GM23338 (cell line): ENCODE measurements around the gene TPM1. TPM values are rescaled to one million over a fixed set of nuclear protein-coding genes. Genes with fewer than 3 reads are reported as not detected.

Source experiments
- ATAC-seq: fragments of 200-7000 bp; cut with Tn5 transposase; 3 replicates; pipeline ENCODE4 v1.9.1; 2020
- DNase-seq: peaks from one replicate; pipeline ENCODE4 v3.0.0-alpha.2; 2015; ENCODE audit warnings: low spot score
- H2AFZ ChIP-seq: fragments of 200-600 bp; sonication (generic); 2 replicates; pipeline ENCODE4 v1.8.0; 2016; ENCODE audit warnings: antibody characterized with exemption, mild to moderate bottlenecking, moderate library complexity
- H3F3A ChIP-seq: fragments of 200-600 bp; sonication (generic); replicated peaks from 2 replicates; pipeline ENCODE4 v1.8.0; 2017; ENCODE audit warnings: antibody characterized with exemption, mixed run types, low read depth
- H3K27ac ChIP-seq: fragments of 200-600 bp; sonication (generic); 2 replicates; pipeline ENCODE4 v1.6.1; 2016; ENCODE audit warnings: low read depth
- H3K27me3 ChIP-seq: fragments of 200-600 bp; sonication (generic); 2 replicates; pipeline ENCODE4 v1.8.0; 2016; ENCODE audit warnings: mild to moderate bottlenecking, mixed run types, moderate library complexity; ENCODE audit not compliant: insufficient read depth
- H3K36me3 ChIP-seq: fragments of 200-600 bp; sonication (generic); 2 replicates; pipeline ENCODE4 v1.8.0; 2016; ENCODE audit warnings: mild to moderate bottlenecking; ENCODE audit not compliant: insufficient read depth
- H3K4me1 ChIP-seq: fragments of 200-600 bp; sonication (generic); 2 replicates; pipeline ENCODE4 v1.8.0; 2016; ENCODE audit warnings: mild to moderate bottlenecking, moderate library complexity; ENCODE audit not compliant: insufficient read depth
- H3K4me2 ChIP-seq: fragments of 200-600 bp; sonication (generic); 2 replicates; pipeline ENCODE4 v1.7.1; 2017; ENCODE audit warnings: mixed run types
- H3K4me3 ChIP-seq: fragments of 200-600 bp; sonication (generic); 2 replicates; pipeline ENCODE4 v1.6.1; 2016; ENCODE audit warnings: mixed run types
- H3K79me2 ChIP-seq: fragments of 200-600 bp; sonication (generic); replicated peaks from 2 replicates; pipeline ENCODE4 v1.8.0; 2017; ENCODE audit warnings: mild to moderate bottlenecking; ENCODE audit not compliant: insufficient read depth
- H3K9me2 ChIP-seq: fragments of 200-600 bp; sonication (generic); 2 replicates; pipeline ENCODE4 v1.8.0; 2017; ENCODE audit not compliant: insufficient read depth
- H4K20me1 ChIP-seq: fragments of 200-600 bp; sonication (generic); replicated peaks from 2 replicates; pipeline ENCODE4 v1.8.0; 2017; ENCODE audit warnings: mild to moderate bottlenecking; ENCODE audit not compliant: insufficient read depth
- H3K27ac Mint-ChIP-seq: 2 replicates; pipeline ENCODE4 v1.8.0; 2020; ENCODE audit warnings: inconsistent platforms, mild to moderate bottlenecking, moderate library complexity, mixed read lengths
- H3K27me3 Mint-ChIP-seq: 3 replicates; pipeline ENCODE4 v1.8.0; 2022; ENCODE audit warnings: low read depth, mild to moderate bottlenecking, moderate library complexity, mixed read lengths, inconsistent platforms; ENCODE audit not compliant: insufficient read depth, poor library complexity
- H3K36me3 Mint-ChIP-seq: 3 replicates; pipeline ENCODE4 v1.8.0; 2021; ENCODE audit warnings: low read depth, mild to moderate bottlenecking, inconsistent platforms, moderate library complexity, mixed read lengths
- H3K4me1 Mint-ChIP-seq: 3 replicates; pipeline ENCODE4 v1.8.0; 2020; ENCODE audit warnings: mild to moderate bottlenecking, inconsistent platforms, mixed read lengths
- H3K4me3 Mint-ChIP-seq: 3 replicates; pipeline ENCODE4 v1.8.0; 2021; ENCODE audit warnings: moderate library complexity, mild to moderate bottlenecking, inconsistent platforms, mixed read lengths
- H3K9me3 Mint-ChIP-seq: 3 replicates; pipeline ENCODE4 v1.8.0; 2020; ENCODE audit warnings: moderate library complexity, mild to moderate bottlenecking, inconsistent platforms, mixed read lengths
- CREB1 ChIP-seq: fragments of 250-450 bp; sonication (Bioruptor Pico); IDR thresholded peaks from 2 replicates; pipeline ENCODE4 v1.5.0; 2020; ENCODE audit warnings: low read depth, mild to moderate bottlenecking, moderate library complexity
- EZH2 ChIP-seq: fragments of 200-600 bp; sonication (generic); IDR thresholded peaks from one replicate; pipeline ENCODE4 v1.8.0; 2017; ENCODE audit warnings: antibody characterized with exemption, mild to moderate bottlenecking, low read depth; ENCODE audit not compliant: unreplicated experiment
- EZH2phosphoT487 ChIP-seq: fragments of 200-600 bp; sonication (generic); IDR thresholded peaks from one replicate; pipeline ENCODE4 v1.8.1; 2018; ENCODE audit warnings: antibody characterized with exemption; ENCODE audit not compliant: unreplicated experiment
- JUNB ChIP-seq: IDR thresholded peaks from one replicate; pipeline ENCODE4 v1.6.1; 2016; ENCODE audit warnings: antibody characterized with exemption; ENCODE audit not compliant: unreplicated experiment
- NANOG ChIP-seq: IDR thresholded peaks from 2 replicates; pipeline ENCODE4 v1.6.1; 2016; ENCODE audit warnings: antibody characterized with exemption, borderline replicate concordance
- POLR2AphosphoS5 ChIP-seq: IDR thresholded peaks from 2 replicates; pipeline ENCODE4 v1.6.1; 2016; ENCODE audit warnings: antibody characterized with exemption, low read depth
- STAT1 ChIP-seq: IDR thresholded peaks from one replicate; pipeline ENCODE4 v1.6.1; 2016; ENCODE audit warnings: antibody characterized with exemption; ENCODE audit not compliant: unreplicated experiment
- ZNF114 ChIP-seq: fragments of 250-450 bp; sonication (Bioruptor Pico); IDR thresholded peaks from 2 replicates; pipeline ENCODE4 v1.5.0; 2020; ENCODE audit warnings: mild to moderate bottlenecking, moderate library complexity
- ZNF331 ChIP-seq: fragments of 250-450 bp; sonication (Bioruptor Pico); IDR thresholded peaks from 2 replicates; pipeline ENCODE4 v1.5.0; 2020; ENCODE audit warnings: low read depth, mild to moderate bottlenecking, moderate library complexity
- polyA plus RNA-seq: library from polyadenylated mRNA; unstranded; fragments of >200 nt; fragmentation: Nextera tagmentation; extraction: Ambion mirVana; gene quantifications from 2 replicates; pipeline ENCODE4 v1.2.1, GENCODE V29; 2016
- total RNA-seq: library from RNA; depleted of rRNA; stranded (reverse); fragments of >200 nt; shearing (Covaris generic); gene quantifications from 2 replicates; pipeline ENCODE4 v1.2.3, GENCODE V29; 2014
- TF ChIP-seq, protein P1 (sequence below): IDR thresholded peaks from 2 replicates; pipeline ENCODE4 v1.6.1; 2016; ENCODE audit warnings: antibody characterized with exemption
- TF ChIP-seq, protein P2 (sequence below): IDR thresholded peaks from one replicate; pipeline ENCODE4 v1.6.1; 2018; ENCODE audit warnings: antibody characterized with exemption; ENCODE audit not compliant: unreplicated experiment
- TF ChIP-seq, protein P3 (sequence below), 2 experiments: fragments of 200-600 bp in 1 of 2; sonication (generic) in 1 of 2; conservative IDR thresholded peaks; 2 replicates each; pipeline versions ENCODE4 v1.5.1 to v1.6.1; 2016 to 2017; ENCODE audit warnings: antibody characterized with exemption in 2 of 2, low read depth in 2 of 2, mild to moderate bottlenecking in 2 of 2, moderate library complexity in 1 of 2
- TF ChIP-seq, protein P4 (sequence below): fragments of 250-450 bp; sonication (Bioruptor Pico); IDR thresholded peaks from 2 replicates; pipeline ENCODE4 v1.5.0; 2020; ENCODE audit warnings: mild to moderate bottlenecking, moderate library complexity

Gene TPM1
- total and polyA plus RNA-seq, 2 experiments from 2014 or later, result 449 to 913 TPM

DNA sequence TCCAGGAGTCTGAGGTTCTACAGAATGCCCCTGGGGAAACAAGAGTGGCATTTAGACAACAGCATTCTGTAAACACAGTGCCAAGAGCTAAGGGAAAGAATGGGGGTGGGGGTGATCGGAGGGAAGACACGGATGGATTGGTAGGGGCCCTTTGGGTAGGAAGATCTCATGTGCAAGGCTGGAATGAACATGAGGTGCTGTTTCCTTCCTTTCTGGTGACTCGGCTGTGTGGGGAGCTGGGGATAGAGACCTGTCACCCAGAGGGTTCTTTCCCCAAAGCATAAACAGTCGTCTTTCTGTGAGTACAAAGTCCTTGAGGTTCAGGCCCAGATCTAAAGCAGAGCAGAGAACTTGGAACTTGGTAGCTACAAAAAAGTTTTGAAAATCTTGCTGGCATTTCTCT lies 11.7 kb downstream of the TPM1 start:
- Histone ChIP-seq H3K79me2 (peaks cover 74% of the 10 kb centered on the region), H4K20me1 (peaks cover 31% of the 10 kb centered on the region; the same call in 1 of the 2 replicates), H3K4me1 (peaks cover 28% of the 10 kb centered on the region), H3K4me3 (no peak overlapping the region), H3K36me3 (peaks cover 44% of the 10 kb centered on the region), H3K27me3 (no peaks in the 10 kb centered on the region), H3K4me2 (no peak overlapping the region), H3K27ac (peak overlapping the region; percentile 41; the same call in 1 of the 2 replicates), H2AFZ (no peak overlapping the region), H3F3A (peaks cover 6% of the 10 kb centered on the region; the same call in 1 of the 2 replicates), H3K9me2 (no peaks in the 10 kb centered on the region)
- Mint-ChIP-seq H3K27ac (no peak overlapping the region; the same call in 1 of the 2 replicates), H3K4me1 (peaks cover 47% of the 10 kb centered on the region), H3K27me3 (peaks cover 17% of the 10 kb centered on the region), H3K4me3 (no peak overlapping the region), H3K9me3 (no peaks in the 10 kb centered on the region), H3K36me3 (peaks cover 92% of the 10 kb centered on the region)
- TF ChIP-seq ZNF114 (CRISPR knock-in tag), result no peak
- TF ChIP-seq NANOG, result no peak
- TF ChIP-seq, protein P1, sequence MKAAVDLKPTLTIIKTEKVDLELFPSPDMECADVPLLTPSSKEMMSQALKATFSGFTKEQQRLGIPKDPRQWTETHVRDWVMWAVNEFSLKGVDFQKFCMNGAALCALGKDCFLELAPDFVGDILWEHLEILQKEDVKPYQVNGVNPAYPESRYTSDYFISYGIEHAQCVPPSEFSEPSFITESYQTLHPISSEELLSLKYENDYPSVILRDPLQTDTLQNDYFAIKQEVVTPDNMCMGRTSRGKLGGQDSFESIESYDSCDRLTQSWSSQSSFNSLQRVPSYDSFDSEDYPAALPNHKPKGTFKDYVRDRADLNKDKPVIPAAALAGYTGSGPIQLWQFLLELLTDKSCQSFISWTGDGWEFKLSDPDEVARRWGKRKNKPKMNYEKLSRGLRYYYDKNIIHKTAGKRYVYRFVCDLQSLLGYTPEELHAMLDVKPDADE, result no peak
- TF ChIP-seq ZNF331 (CRISPR knock-in tag), result no peak
- no peak for TF ChIP-seq POLR2AphosphoS5
- TF ChIP-seq, protein P2, sequence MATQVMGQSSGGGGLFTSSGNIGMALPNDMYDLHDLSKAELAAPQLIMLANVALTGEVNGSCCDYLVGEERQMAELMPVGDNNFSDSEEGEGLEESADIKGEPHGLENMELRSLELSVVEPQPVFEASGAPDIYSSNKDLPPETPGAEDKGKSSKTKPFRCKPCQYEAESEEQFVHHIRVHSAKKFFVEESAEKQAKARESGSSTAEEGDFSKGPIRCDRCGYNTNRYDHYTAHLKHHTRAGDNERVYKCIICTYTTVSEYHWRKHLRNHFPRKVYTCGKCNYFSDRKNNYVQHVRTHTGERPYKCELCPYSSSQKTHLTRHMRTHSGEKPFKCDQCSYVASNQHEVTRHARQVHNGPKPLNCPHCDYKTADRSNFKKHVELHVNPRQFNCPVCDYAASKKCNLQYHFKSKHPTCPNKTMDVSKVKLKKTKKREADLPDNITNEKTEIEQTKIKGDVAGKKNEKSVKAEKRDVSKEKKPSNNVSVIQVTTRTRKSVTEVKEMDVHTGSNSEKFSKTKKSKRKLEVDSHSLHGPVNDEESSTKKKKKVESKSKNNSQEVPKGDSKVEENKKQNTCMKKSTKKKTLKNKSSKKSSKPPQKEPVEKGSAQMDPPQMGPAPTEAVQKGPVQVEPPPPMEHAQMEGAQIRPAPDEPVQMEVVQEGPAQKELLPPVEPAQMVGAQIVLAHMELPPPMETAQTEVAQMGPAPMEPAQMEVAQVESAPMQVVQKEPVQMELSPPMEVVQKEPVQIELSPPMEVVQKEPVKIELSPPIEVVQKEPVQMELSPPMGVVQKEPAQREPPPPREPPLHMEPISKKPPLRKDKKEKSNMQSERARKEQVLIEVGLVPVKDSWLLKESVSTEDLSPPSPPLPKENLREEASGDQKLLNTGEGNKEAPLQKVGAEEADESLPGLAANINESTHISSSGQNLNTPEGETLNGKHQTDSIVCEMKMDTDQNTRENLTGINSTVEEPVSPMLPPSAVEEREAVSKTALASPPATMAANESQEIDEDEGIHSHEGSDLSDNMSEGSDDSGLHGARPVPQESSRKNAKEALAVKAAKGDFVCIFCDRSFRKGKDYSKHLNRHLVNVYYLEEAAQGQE, result no peak
- no peak for TF ChIP-seq JUNB
- no peak for TF ChIP-seq CREB1 (CRISPR knock-in tag)
- TF ChIP-seq, protein P3, sequence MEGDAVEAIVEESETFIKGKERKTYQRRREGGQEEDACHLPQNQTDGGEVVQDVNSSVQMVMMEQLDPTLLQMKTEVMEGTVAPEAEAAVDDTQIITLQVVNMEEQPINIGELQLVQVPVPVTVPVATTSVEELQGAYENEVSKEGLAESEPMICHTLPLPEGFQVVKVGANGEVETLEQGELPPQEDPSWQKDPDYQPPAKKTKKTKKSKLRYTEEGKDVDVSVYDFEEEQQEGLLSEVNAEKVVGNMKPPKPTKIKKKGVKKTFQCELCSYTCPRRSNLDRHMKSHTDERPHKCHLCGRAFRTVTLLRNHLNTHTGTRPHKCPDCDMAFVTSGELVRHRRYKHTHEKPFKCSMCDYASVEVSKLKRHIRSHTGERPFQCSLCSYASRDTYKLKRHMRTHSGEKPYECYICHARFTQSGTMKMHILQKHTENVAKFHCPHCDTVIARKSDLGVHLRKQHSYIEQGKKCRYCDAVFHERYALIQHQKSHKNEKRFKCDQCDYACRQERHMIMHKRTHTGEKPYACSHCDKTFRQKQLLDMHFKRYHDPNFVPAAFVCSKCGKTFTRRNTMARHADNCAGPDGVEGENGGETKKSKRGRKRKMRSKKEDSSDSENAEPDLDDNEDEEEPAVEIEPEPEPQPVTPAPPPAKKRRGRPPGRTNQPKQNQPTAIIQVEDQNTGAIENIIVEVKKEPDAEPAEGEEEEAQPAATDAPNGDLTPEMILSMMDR (conservative IDR thresholded peaks at IDR 0.05; ENCODE audit: low read depth in 2 of 2), result no peak
- TF ChIP-seq EZH2phosphoT487, result no peak
- TF ChIP-seq STAT1, result no peak
- TF ChIP-seq, protein P4, sequence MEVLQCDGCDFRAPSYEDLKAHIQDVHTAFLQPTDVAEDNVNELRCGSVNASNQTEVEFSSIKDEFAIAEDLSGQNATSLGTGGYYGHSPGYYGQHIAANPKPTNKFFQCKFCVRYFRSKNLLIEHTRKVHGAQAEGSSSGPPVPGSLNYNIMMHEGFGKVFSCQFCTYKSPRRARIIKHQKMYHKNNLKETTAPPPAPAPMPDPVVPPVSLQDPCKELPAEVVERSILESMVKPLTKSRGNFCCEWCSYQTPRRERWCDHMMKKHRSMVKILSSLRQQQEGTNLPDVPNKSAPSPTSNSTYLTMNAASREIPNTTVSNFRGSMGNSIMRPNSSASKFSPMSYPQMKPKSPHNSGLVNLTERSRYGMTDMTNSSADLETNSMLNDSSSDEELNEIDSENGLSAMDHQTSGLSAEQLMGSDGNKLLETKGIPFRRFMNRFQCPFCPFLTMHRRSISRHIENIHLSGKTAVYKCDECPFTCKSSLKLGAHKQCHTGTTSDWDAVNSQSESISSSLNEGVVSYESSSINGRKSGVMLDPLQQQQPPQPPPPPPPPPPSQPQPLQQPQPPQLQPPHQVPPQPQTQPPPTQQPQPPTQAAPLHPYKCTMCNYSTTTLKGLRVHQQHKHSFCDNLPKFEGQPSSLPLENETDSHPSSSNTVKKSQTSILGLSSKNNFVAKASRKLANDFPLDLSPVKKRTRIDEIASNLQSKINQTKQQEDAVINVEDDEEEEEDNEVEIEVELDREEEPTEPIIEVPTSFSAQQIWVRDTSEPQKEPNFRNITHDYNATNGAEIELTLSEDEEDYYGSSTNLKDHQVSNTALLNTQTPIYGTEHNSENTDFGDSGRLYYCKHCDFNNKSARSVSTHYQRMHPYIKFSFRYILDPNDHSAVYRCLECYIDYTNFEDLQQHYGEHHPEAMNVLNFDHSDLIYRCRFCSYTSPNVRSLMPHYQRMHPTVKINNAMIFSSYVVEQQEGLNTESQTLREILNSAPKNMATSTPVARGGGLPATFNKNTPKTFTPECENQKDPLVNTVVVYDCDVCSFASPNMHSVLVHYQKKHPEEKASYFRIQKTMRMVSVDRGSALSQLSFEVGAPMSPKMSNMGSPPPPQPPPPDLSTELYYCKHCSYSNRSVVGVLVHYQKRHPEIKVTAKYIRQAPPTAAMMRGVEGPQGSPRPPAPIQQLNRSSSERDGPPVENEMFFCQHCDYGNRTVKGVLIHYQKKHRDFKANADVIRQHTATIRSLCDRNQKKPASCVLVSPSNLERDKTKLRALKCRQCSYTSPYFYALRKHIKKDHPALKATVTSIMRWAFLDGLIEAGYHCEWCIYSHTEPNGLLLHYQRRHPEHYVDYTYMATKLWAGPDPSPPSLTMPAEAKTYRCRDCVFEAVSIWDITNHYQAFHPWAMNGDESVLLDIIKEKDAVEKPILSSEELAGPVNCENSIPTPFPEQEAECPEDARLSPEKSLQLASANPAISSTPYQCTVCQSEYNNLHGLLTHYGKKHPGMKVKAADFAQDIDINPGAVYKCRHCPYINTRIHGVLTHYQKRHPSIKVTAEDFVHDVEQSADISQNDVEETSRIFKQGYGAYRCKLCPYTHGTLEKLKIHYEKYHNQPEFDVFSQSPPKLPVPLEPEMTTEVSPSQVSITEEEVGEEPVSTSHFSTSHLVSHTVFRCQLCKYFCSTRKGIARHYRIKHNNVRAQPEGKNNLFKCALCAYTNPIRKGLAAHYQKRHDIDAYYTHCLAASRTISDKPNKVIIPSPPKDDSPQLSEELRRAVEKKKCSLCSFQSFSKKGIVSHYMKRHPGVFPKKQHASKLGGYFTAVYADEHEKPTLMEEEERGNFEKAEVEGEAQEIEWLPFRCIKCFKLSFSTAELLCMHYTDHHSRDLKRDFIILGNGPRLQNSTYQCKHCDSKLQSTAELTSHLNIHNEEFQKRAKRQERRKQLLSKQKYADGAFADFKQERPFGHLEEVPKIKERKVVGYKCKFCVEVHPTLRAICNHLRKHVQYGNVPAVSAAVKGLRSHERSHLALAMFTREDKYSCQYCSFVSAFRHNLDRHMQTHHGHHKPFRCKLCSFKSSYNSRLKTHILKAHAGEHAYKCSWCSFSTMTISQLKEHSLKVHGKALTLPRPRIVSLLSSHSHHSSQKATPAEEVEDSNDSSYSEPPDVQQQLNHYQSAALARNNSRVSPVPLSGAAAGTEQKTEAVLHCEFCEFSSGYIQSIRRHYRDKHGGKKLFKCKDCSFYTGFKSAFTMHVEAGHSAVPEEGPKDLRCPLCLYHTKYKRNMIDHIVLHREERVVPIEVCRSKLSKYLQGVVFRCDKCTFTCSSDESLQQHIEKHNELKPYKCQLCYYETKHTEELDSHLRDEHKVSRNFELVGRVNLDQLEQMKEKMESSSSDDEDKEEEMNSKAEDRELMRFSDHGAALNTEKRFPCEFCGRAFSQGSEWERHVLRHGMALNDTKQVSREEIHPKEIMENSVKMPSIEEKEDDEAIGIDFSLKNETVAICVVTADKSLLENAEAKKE, result no peak
- TF ChIP-seq EZH2, result no peak
- ATAC-seq, result peak; percentile 3; the same call in 1 of the 3 replicates
- DNase-seq, result peak; percentile 12
